NB4 (cell line): ENCODE results near the gene SCUBE3.

ENCODE experiments used
- DNase-seq: peaks from one replicate; pipeline ENCODE4 v3.0.0; 2010; ENCODE audit warnings: low read depth
- H3K4me3 ChIP-seq: one replicate; pipeline ENCODE4 v1.5.1; 2011; ENCODE audit warnings: mild to moderate bottlenecking, low read depth, low read length, moderate library complexity
- MAX ChIP-seq: IDR thresholded peaks from 2 replicates; pipeline ENCODE4 v1.6.1; 2011; ENCODE audit warnings: low read depth, low read length
- MYC ChIP-seq: IDR thresholded peaks from 2 replicates; pipeline ENCODE4 v1.6.1; 2011; ENCODE audit warnings: low read depth, low read length
- POLR2A ChIP-seq: IDR thresholded peaks from 2 replicates; pipeline ENCODE4 v1.6.1; 2011; ENCODE audit warnings: mild to moderate bottlenecking; ENCODE audit not compliant: insufficient read length; ENCODE audit errors: extremely low read depth
- TF ChIP-seq, protein P1 (sequence below): IDR thresholded peaks from one replicate; pipeline ENCODE4 v1.5.1; 2012; ENCODE audit warnings: low read depth, low read length

The SCUBE3 gene

GRCh38 chr6:35188886-35189285 lies 24.9 kb upstream of the SCUBE3 start:
- H3K4me3 ChIP-seq: no peak overlapping the region
- TF ChIP-seq, protein P1, sequence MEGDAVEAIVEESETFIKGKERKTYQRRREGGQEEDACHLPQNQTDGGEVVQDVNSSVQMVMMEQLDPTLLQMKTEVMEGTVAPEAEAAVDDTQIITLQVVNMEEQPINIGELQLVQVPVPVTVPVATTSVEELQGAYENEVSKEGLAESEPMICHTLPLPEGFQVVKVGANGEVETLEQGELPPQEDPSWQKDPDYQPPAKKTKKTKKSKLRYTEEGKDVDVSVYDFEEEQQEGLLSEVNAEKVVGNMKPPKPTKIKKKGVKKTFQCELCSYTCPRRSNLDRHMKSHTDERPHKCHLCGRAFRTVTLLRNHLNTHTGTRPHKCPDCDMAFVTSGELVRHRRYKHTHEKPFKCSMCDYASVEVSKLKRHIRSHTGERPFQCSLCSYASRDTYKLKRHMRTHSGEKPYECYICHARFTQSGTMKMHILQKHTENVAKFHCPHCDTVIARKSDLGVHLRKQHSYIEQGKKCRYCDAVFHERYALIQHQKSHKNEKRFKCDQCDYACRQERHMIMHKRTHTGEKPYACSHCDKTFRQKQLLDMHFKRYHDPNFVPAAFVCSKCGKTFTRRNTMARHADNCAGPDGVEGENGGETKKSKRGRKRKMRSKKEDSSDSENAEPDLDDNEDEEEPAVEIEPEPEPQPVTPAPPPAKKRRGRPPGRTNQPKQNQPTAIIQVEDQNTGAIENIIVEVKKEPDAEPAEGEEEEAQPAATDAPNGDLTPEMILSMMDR: no peak
- TF ChIP-seq MYC (no peak), MAX (no peak), POLR2A (no peak)
- DNase-seq: no peak

GRCh38 chr6:35190306-35190705 lies 23.4 kb upstream of the SCUBE3 start:
- TF ChIP-seq POLR2A: no peak
- TF ChIP-seq MAX: no peak
- TF ChIP-seq MYC: no peak
- TF ChIP-seq, protein P1: no peak
- H3K4me3 ChIP-seq: no peak overlapping the region
- no peak for DNase-seq

GRCh38 chr6:35191889-35192288 lies 21.9 kb upstream of the SCUBE3 start:
- DNase-seq: no peak
- no peak overlapping the region for H3K4me3 ChIP-seq
- no peak for TF ChIP-seq MYC
- TF ChIP-seq, protein P1: no peak
- no peak for TF ChIP-seq MAX
- no peak for TF ChIP-seq POLR2A

DNA sequence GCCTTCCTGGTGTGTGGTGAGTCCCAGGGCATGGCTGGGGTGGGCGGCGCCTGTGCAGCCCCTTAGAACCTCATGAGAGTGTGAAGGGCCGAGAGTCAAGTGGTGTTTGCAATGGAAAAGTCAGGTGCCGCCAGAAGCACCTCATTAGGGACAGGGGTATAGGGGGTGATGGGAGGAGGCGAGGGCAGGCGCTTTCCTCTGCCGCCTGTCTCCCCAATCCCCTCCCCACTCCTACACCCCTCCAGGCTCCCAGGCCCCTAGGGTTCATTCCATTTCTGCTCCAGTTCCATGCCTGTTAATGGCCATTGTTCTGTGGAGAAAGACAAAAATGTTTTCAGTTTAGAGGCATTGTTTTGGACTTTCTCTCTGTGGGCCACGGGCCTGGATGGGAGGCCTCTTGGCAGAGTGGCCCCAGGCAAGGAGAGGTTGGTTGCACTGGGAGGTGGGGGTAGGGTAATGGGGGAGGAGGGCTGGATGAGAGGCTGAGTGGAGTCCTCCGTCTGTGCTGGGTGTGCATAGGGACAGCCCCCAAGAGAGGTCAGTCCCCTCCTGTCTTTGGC lies 21.4 kb upstream of the SCUBE3 start:
- DNase-seq: no peak
- no peak overlapping the region for H3K4me3 ChIP-seq
- no peak for TF ChIP-seq POLR2A
- TF ChIP-seq, protein P1: no peak
- no peak for TF ChIP-seq MYC
- TF ChIP-seq MAX: no peak

DNA sequence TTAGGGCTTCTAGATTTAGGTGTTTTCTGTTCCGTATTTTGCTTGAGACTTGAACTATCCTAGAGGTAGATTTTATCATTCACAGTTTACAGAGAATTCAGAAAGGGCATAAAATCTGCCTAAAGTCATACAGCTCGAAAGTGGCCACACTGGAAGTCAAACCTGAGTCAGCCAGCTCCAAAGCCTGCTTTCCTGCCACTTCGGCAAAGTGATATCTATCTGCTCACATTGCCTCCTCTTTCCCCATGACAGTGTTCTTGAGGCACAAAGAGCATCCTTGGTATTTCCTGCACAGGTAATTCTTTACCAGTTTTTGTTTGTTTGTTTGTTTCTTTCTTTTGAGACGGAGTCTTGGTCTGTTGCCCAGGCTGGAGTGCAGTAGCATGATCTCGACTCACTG lies 19.4 kb upstream of the SCUBE3 start:
- TF ChIP-seq, protein P1: no peak
- no peak for TF ChIP-seq MAX
- no peak for TF ChIP-seq MYC
- no peak for TF ChIP-seq POLR2A
- no peak for DNase-seq
- H3K4me3 ChIP-seq: no peak overlapping the region
